SIG-M5 treated with dmso at 0.1 percent for 504 hours (cell line): Measurements from ENCODE around the gene TXNIP.

Source experiments
- DNase-seq: peaks from one replicate; lab custom pipeline; 2025; ENCODE audit not compliant: unreplicated experiment; lab: John Stamatoyannopoulos, UW

Gene TXNIP

DNA sequence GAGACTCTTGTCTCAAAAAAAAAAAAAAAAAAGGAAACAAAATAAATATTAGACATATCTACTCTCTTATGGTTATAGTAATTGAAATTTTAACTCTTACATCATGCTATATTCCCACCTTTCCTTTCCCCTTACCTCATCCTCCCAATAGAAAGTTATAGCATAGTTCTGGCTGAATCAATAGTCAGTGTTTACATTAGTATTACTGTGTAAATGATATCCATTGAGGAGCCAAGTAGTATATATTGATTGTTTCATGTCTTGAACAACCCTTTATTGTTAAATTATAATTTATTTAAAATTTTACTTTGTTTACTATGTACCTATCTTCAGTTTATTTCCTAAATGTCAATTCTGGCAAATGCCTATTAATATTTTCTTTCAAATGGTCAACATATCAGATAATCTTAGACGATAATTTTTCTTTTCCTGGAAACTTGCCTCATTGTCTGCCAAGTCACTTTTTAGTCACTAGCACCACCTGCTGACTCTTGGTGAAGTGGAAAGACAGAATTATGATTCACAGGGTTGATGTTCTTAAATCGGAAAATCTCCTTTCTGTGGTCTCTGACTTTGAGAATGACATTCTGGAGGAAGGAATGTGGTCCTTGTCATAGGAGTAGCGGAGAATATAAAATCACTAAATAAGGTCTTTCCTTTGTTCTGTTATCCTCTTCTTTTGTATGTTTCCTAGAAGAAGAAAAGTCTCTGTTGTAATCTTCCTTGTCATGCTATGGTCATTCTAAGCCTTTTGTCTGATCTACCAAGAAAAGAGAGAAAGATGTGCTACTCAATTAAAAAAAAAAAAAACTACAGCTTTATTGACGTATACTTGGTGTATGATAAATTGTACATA is 16.6 kb upstream of the TXNIP start:
- peak; percentile 88 for DNase-seq

DNA sequence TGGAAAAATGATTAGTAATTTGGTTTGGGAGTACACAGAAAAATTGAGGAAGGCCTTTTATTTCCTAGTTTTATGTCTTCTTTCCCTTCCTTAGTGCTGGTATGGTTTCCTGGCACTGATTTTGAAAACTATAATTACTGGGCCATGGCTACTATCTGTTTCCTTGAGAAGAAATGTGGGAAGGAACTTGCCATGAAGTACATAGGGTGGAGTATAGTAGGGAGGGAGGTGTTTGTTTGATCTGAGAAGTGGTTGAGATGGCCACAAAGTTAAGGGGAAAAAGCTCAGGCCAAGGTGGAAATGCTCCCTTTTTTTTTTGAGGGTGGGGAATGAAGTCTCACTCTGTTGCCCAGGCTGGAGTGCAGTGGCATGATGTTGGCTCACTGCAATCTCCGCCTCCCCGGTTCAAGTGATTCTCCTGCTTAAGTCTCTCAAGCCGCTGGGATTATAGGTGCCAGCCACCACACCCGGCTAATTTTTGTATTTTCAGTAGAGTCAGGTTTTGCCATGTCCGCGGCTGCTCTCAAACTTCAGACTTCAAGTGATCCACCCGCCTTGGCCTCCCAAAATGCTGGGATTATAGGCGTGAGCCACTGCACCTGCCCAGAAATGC is 13.9 kb upstream of the TXNIP start:
- no peak for DNase-seq

GRCh38 chr1:146007489-146008133 is 11.2 kb upstream of the TXNIP start:
- DNase-seq, result no peak

- no peak for DNase-seq
These were observed 5.3 kb upstream of the TXNIP start for GRCh38 chr1:146001709-146002108.

GRCh38 chr1:145999321-146000024 is 3.1 kb upstream of the TXNIP start:
- no peak for DNase-seq

DNA sequence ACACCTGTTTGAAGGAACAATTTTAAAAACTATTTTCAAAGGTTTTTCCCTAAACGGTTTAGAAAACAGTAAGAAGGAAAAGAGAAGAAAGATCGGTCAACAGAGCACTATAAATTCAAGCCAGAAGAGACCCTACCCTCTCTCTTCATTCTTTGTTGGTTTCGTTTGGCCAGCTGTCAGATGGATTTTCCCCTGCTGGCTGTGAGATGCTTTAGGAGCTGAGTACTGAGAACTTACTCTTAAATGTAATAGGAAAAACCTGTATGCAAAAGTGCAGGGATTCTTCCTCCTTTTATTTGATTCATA is 1.3 kb upstream of the TXNIP start:
- DNase-seq, result no peak

GRCh38 chr1:145997016-145997717 is 788 bp upstream of the TXNIP start:
- peak; percentile 65 for DNase-seq

GRCh38 chr1:145995964-145996432 is 381 bp downstream of the TXNIP start:
- no peak for DNase-seq

GRCh38 chr1:145995148-145995881 is 1.1 kb downstream of the TXNIP start:
- DNase-seq, result peak; percentile 49

GRCh38 chr1:145994391-145995120 is 1.8 kb downstream of the TXNIP start:
- DNase-seq, result peak; percentile 40

DNA sequence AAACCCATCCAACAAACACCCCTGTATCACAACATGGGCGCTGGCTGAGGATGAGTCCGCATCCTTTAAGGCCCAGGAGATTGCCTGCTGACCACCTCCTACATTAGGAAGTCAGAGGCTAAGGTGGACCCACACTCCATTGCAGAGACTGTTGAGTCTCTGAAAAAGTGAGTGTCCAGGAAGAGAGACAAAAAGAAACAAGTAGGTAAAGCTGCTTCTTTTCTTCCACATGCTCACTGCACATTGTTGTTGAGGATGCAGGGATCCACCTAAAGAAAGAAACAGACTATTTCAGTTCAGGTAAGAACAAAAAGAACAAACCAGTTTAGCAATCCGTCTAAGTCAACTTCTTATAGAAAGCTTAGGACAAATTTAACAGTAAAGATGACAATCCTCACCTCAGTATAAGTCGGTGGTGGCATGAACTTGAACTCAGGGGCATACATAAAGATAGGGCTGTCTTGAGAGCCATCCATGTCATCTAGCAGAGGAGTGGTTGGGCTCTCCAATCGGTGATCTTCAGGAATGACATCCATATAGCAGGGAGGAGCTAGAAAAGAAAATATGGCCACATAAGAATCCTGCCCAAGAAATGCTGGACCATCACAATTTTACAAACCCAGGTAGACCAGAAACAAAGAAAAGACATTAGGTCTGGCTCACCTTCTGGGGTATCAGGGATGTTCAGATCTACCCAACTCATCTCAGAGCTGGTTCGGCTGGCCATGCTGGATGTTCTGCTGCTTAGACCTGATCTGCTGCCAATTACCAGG is 2.6 kb downstream of the TXNIP start:
- DNase-seq, result no peak

GRCh38 chr1:145992958-145993617 is 3.3 kb downstream of the TXNIP start:
- DNase-seq, result no peak

GRCh38 chr1:145992502-145992936 is 3.9 kb downstream of the TXNIP start:
- DNase-seq, result no peak

GRCh38 chr1:145991735-145992412 is 4.5 kb downstream of the TXNIP start:
- DNase-seq, result no peak

GRCh38 chr1:145990249-145990855 is 6.0 kb downstream of the TXNIP start:
- no peak for DNase-seq

DNA sequence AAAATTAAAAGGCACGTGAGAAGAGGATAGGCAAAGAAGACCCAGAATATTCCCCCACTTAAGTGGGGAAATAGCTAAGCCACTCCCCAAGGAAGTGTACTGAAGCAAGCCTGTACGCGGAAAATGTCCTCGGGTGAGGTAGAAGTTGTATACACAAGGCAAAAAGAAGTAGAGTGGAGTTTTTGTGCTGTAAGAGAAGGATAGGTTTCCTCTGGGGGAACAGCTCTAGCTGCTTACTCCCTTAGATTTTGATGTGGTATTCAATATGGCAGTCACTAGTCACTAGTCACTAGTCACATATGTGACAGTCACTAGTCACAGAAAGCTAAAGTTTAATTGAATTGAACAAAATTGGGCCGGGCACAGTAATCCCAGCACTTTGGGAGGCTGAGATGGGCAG is 7.6 kb downstream of the TXNIP start:
- DNase-seq, result no peak

DNA sequence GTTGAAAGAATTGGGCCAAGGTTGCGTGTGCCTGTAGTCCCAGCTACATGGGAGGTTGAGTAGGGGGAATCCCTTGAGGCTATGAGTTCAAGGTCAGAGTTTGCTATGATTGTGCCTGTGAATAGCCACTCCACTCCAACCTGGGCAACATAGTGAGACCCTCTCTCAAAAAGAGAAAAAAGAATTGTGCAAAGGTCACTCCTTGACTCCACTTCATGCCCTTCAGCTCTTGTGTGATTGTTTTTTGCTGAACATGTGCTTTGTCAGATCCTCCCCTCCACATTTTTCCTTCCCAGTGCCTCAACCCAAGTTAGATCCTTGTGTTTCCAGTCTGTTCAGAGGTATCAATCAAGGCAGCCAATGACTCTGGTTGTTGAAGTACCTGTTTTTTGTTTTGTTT is 8.5 kb downstream of the TXNIP start:
- DNase-seq, result no peak
